Stimulated activated CD4-positive, alpha-beta T cell treated with anti-CD3 and anti-CD28 coated beads, Interleukin-12 subunit alpha, Interleukin-12 subunit beta, amount 100 ng/mL, for 24 hours (primary cell): ENCODE results near the gene SH3PXD2A.
"Not testable (repeated sequence)": the region's sequence is repeated elsewhere in the genome, so short reads cannot be mapped to it uniquely, and the experiment has no call there.

ENCODE experiments used
- DNase-seq, 2 experiments: peaks; one replicate each; pipeline ENCODE4 v3.0.0-alpha.2; 2020; ENCODE audit warnings: low read depth in 2 of 2

The SH3PXD2A gene

DNA sequence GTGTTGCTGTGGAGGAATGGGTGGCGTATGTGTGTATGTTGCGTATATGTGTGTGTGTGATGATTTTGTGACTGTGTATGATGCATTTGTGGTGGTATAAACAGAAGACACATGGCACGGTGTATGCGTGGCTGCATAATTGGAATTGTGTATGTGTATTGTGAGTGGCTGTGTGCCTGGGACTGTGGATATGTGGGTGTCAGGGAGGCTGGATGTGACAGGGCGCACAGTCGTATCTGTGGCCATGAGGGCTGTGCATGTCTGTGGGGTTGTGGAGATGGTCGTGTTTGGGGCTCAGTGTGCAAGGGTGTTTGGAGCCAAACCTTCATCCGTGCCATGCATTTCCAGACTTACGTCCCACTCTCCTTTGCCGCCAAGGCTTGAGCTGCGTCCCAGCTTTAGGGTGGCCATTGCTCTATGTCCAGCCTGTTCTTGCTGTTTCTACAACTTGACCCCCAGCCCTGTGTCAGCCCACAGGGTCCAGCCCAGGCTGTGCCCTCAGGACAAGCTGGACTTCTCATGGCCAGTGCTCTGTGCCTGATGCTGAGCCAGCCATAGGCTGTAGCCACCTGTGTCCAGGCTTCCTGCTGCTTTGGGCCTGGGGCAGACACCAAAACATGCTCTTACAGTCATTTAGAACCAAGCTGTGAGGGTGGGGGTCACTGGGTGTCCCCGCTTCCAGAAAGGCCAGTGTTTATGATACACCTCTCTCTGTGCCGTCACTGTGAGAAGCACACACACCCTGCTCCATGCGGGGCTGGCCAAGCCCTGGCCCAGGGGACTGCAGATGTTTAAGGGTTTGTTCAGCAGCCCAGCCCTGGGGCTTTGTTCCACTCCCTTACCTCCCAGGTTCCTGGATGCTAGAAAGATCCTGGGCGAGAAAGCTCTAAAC lies 234.2 kb downstream of the SH3PXD2A start:
- DNase-seq = no peak

DNA sequence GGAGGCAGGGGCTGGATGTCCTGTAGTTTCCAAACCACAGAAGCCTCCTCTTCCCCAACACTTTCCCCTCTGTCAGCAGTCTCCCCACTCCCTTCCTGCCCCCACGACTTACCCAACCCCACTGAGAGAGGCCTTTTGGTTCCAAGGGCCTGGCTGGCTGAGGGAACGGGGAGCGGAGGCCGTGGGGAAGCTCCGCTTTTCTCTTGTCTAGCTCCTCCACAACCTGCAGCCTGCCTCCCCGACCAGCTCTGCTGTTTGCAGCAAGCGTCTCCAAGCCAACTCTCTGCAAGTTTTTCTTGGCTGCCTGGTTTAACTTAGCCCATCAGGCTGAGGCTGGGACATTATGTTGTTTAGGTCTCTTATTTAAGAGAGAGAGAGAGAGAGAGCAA lies 235.0 kb downstream of the SH3PXD2A start:
- DNase-seq = no peak

DNA sequence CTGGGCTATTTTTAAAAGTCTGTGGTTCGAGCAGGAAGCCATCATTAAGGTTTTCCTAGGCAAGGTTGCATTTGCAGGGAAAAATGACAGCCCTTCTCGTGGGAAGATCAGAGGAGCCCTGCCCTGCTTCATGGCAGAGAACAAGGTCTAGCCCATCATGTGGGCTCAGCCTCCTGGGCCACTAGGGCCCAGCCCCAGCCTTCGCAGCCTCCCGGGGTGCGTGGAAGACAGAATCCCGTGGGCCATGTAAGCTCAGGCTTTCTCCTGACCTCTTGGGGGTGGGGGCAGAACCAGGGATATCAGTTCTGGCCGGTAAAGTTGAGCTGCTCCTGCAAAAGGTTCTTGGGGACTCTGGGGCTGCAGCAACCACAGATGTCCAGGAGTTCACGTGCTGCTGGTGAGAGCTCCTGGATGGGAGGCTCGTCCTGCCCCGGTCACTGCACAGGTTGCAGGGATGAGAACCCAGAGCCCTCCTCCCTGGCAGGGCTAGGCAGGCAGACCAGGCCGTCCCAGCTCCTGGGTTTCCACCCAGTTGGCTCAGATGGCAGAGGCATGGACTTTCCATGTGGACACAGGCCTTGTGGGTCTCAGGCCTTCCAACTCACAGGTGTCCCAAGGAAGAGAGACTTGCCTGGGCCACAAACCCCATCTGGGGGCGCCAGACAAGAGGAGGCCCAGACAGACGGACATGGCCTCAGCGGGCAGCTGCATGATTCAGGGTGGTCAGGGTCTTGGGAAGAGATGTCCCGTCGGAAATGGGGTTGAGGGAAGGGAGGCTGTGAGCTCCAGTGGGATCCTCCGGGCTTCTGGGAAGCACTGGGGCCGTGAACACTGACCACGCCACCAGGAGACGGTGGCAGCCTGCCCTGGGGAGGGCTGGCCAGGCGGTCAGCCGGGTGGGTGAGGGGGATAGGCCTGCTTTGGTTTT lies 235.7 kb downstream of the SH3PXD2A start:
- no peak for DNase-seq

DNA sequence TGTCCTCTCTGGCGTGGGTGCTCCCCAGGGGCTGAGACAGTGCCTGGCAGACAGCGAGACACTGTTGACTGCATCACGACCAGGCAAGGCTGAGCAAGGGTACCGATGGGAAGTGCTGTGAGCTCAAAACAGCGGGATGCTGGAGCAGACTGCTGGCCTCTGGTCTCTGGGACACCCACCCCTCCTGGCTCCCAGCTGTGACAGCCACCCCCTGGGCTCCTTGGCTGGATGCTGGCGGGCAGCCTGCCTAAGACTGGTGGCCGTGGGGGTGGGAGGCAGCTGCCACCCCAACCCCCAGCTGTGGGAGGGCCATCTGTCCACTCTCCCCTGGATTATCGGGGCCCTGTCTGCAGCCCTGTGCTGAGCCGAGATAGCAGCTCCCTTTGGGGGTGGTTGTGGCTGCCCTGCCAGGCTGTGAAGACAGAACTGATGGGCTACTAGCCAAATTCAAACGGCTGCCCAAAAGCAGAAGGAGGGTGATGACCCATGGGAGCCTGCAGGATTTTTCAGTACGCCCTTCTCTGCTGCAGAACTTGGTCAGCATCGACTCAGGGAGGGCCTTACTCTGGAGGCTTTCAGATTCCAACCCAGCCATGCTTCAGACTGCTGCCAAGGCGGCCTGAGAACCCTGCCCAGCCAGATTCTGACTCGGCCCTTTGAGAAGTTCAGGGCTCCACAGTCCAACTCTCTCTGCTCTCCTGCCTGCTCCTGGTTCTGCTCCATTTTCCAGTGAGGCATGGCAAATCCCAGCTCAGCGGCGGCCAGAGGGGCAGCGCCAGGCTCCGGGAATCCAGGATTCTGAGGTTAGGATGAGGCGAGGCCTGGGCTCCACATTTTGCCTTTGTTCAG lies 236.6 kb downstream of the SH3PXD2A start:
- DNase-seq = no peak

DNA sequence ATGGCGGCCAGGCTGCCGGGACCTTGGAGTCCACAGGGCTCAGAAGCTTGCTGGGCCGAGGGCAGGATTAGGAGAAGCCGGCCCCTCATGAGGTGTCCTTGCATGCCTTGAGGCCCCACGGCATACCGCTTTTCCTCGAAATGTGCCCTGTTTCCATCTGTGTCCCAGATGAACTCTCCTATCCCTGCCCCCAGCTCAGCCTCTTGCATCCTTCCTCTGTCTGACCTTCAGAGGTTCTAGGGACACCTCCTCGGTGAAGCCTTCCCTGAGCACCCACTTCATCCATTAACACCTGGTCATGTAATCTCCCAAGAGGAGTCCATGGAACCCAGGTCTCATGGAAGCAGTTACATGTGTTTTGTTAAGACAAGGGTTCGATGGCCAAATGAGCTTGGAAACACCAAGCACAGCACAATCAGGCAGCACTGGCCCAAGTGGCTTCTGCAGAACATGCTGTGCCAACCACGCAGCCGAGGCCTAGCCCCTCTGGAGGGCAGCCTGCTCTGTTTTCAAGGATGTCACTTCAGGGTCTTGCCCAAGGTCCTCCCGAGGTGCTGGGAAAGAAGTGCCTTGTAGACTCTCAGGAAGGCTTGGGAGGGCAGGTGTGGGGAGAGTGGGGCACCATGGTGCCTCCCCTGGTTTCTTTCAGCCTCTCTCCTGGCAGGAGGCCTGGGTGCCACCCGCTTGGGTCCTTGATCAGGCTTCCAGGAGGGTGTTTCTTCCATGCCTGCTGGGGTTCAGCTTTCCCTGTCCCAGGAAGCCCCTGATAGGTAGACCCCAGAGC lies 237.6 kb downstream of the SH3PXD2A start:
- DNase-seq = no peak

DNA sequence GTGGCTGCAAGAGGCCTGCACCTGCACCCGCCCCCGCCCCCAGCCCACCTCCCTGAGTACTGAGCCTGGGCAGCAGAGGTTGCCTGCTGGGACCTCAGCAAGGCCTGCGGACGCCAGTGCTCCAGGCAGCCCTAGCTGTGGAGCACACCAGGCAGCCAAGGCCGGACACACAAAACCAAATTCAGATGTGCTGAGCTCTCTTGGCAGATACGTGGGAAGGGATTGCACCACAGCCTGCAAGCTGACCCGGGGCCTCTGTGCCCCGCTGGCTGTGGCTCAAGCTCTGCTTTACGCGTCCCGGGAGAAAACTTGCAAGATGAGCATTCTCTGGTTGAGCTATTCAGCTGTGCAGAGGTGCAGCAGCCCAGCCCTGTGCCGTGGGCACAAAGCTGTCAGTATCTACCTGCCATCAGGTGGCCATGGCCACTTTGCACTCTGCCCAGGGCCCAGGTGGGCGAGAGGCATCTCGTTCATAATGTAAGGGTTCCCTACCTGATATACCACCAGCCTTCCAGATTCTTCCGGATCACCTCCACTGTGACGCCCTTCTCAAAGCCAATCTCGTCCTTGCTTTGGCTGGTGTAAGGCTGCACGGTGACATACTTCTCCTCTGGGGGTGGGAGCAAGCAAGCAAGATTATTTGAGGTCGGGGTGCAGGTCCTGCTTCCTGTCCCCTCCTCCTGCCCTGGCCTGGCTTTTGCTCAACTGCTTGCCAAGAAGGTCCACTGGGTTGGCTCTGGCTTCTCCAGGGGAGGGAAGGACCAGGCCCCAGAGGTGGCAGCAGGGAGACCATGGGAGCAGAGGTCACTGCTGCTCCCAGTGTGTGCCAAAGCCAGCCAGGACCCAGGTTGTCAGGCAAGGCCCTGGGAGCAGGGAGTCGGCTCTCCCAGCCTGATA lies 238.4 kb downstream of the SH3PXD2A start:
- DNase-seq = no peak

DNA sequence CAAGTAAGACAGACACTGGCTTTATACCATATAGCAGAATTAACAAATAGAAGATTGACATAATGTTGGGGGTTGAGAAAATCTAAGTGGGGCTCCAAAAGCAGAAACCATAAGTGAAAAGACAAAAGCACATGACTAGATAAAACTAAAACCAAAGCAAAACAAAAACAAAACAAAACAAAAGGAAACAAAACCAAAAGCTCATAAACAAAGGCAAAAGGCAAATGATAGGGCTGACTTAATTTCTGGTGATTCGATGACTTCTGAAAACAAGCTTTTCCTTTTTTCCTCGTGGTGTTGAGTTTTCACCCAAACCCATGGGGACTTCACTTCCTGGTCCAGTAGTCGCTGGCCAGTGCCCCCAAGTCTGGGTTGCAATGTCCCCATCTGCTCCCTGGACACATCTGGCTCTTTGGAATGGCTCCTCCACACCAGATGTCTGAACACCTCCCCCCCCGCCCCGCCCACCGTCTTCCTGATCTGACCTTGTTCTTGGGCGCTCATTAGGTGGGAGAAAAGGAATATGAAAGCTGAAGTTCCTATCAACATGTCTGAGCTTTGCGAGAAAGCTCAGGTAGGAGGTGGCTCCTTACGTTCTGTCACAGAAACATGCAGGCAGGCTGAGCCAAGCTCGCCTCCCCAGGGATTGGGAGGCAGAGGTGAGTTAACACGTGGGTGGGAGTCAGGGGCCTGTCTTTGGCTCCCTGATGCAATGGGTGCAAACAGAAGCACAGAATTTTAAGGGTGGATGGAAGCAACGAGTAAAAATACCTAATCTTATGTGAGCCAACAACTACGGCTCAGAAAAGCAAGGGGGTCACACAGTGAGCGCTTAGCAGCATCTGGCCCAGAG lies 240.8 kb downstream of the SH3PXD2A start:
- DNase-seq = no peak

DNA sequence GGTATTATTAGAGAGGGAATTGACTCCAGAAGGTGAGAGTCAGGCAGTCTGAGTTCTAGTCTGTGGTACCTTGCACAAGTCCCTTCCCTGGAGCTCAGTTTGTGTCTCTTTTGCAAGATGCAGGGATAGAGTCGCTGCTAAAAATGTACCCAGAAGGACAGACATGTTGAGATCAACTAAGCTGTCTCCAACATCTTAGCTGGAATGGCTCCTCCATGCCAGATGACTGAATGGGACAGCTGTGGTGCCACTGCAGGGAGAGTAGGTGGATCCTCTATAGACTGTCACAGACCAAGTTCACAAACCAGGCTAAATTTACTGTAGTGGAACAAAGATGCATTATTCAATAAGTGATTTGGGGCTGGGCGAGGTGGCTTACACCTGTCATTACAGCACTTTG lies 241.8 kb downstream of the SH3PXD2A start:
- DNase-seq = no peak

DNA sequence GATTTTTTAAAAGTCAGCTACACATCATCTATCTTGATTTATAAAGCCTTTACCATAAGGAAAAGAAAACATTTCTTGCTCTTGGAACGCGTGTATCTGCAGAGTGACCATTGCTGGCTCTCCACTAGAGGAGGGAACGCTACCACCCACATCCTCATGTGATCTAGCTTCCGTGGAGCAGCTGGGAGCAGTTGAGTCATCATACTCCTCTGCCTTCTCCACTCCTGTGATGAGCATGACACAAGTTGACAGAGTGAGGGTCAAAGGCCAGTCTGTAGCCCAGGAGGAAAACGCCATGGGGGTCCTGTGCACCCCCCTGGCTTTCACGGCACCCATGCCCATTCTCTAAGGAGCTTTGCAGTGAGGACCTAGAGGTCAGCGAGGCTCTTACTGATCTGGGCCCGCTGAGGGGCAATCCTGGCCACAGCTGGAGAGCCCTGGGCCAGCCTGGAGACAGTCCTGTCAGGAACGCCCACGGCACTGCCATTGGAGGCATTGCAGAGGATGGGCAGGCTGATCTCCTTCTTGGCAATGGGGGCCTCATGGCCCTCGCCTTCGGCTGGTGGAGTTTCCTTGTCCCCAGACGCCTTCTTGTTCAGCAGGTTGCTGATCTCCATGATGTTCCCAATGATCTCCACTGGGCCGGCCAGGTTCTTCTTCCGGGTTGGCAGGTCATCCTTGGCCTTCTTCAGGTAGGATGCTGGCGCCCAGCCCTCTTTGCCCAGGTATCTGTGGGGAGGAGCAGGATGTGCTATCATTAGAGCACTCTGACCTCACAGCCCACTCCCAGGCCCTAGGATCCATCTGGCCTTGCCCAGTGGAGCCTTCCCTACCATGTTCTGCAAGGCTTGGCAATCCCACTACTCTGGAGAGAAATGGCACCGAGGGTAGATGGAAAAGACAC lies 242.7 kb downstream of the SH3PXD2A start:
- no peak for DNase-seq

DNA sequence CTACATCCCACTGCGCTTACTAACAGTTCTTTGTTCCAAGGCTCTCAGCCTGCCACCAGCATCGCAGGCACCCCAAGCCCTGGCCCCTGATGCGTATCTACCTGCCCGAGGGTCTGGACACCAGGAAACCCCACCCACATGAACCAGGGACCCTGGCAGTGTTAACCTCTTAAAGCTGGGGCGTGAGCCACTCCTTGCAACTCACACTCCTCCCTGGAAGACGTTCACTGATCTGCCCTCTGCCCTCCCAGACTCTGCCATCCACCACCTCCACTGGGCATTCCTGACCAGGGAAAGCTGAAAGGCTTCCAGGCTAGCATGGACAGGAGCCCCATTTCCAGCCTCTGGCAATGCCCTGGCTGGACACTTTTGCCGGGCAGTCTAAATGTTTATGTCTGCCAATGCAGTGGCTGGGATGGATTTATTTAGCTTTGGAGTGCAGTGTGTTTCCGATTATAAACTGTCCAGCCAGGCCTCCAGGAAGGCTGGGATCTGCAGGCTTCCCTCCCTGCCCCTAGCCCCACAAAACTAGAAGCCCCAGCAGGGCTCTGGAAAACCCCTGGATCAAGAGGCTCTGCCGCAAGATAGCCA lies 244.4 kb downstream of the SH3PXD2A start:
- no peak for DNase-seq

DNA sequence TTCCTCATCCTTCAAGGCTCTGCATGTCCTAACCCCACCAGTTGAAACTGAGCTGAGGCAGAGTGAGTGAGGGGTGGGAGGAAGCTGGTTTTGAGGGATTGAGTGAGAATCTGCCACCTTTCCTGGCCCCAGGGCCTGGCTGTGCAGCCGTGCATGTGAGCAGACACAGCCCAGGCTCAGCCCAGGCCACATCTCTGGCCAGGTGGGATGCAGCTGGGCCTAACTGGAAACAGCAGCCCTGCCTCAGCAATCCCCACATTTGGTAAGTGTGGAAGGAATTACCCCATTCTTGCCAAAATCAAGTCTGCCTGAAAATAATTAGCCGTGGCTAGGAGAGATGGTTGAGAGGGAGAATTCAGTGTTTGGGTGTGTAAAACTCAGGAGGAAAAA lies 245.3 kb downstream of the SH3PXD2A start:
- DNase-seq = no peak

DNA sequence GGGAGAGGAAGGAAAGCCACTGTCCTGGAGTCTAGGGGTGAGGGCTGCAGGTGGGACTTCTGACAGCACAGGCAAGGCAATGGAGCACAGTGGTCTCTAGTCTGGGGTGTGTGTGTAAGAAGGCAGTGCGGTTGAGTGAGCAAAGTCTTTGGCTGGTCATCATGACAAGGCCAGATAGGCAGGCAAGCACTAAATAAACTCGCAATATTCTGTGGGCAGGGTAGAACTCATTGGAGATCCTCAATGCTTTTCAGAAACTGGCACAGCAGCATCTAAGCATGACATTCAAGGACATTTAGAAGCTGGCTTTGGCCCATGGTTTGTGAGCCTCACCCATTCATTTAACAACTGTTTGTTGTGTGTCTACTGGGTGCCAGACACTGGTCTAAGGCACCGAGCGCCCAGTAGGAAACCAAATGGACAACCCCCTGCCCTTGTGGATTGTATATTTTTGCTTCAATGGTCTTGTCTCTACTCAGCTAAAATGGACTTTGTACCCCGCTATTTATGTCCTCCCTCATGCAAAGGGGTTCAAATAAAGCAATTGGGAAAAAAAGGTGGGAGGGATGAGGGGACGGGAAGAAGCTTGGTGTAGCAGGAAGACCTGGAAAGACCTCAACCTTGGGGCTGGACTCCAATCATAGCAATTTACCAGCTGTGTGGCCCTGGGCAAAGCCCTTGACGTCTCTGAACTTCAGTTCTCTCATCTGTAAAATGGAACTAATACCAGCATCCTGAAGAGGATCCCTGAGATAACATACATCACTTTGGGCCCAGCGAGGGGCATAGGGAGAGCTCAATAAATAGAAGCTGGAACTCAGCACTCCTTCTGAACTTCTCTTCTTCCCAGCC lies 245.9 kb downstream of the SH3PXD2A start:
- DNase-seq = no peak

DNA sequence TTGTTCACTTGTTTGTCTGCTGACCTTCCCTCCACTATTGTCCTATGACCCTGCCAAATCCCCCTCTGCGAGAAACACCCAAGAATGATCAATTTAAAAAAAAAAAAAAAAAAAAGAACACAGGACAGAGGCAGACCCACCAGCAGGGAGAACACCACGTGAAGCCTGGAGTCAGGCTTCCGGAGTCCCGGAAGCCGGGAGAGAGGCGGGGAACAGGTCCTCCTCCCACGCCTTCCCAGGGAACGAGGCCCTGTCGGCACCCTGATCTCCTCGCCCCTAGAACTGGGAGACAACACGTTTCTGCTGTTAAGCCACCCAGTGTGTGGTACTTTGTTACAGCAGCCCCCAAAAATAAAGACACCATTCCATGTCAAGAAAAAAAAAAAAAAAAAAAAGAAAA lies 247.3 kb downstream of the SH3PXD2A start:
- DNase-seq = not testable (repeated sequence)

DNA sequence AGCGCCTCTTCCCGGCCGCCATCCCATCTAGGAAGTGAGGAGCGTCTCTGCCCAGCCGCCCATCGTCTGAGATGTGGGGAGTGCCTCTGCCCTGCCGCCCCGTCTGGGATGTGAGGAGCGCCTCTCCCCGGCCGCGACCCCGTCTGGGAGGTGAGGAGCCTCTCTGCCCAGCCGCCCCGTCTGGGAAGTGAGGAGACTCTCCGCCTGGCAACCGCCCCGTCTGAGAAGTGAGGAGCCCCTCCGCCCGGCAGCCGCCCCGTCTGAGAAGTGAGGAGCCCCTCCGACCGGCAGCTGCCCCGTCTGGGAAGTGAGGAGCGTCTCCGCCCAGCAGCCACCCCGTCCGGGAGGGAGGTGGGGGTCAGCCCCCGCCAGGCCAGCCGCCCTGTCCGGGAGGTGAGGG lies 248.3 kb downstream of the SH3PXD2A start:
- DNase-seq = not testable (repeated sequence)

DNA sequence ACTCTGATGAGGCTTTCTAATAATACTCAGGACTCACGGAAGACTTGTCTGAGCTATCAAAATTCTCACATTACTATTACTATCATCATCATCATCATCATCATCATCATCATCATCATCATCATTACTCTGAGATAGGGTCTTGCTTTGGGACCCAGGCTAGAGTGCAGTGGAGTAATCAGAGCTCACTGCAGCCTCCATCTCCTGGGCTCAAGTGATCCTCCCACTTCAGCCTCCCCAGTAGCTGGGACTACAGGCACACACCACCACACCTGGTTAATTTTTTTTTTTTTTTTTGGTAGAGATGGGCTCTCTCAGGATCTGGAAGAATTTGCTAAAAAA lies 249.3 kb downstream of the SH3PXD2A start:
- DNase-seq = not testable (repeated sequence)

DNA sequence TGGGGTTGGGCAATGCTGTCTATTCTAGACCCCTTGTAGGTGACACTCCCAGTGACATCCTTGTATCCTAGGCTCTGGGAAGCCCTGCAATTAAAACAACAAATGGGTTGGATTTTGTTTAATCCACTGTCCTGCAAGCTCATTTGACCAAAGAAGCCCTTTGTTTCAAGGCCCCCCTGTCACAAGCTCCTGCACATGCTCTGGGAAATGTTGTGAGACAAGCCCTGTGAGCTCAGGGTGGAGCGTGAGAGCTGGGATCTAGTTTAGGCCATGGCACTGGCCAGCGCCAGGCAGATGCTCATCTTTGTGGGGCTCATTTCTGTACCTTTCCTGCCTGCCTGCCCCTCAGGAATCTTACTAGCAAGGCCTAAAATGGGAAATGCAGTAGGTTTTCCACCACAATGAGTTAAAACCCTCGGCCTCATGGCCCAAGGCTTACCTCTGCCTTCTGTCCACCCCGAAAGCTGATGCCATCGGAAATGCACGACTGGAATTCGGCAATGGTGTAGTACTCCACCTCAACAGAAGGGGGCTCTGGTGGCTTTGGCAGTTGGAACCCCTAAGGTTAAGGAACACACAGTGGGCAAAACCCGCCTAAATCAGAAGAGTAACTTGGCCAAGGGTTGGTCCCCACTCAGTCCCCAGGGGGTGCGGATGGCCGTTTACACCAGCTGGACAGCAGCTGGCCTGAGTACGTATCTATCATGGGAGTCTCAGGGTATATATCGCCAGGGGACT lies 249.8 kb downstream of the SH3PXD2A start:
- peak in 1 of 2 experiments; percentile 43 for DNase-seq
